H1 (cell line): ENCODE measurements around the gene SUSD5.

Source experiments
- ASH2L ChIP-seq: fragments of 200-600, 300-600 bp; sonication (generic); IDR thresholded peaks from one replicate; pipeline ENCODE4 v1.7.1; 2017; ENCODE audit warnings: low read length
- ATF3 ChIP-seq: IDR thresholded peaks from 2 replicates; pipeline ENCODE4 v1.6.1; 2011; ENCODE audit warnings: low read depth, mild to moderate bottlenecking, low read length; ENCODE audit not compliant: insufficient read depth
- CEBPB ChIP-seq: IDR thresholded peaks from 2 replicates; pipeline ENCODE4 v1.6.1; 2012; ENCODE audit warnings: low read depth, low read length
- CREB1 ChIP-seq: IDR thresholded peaks from 2 replicates; pipeline ENCODE4 v1.6.1; 2012; ENCODE audit warnings: inconsistent platforms
- CTCF ChIP-seq, 3 experiments: IDR thresholded peaks; 1 replicate in 2 of 3; 2 replicates in 1 of 3; pipeline versions ENCODE4 v1.5.1 to v1.6.1; 2011; ENCODE audit warnings: low read length in 3 of 3, mild to moderate bottlenecking in 3 of 3, inconsistent platforms in 2 of 3, low read depth in 1 of 3, moderate library complexity in 1 of 3; ENCODE audit not compliant: insufficient read depth in 1 of 3; ENCODE audit errors: control extremely low read depth in 1 of 3
- MAFK ChIP-seq: IDR thresholded peaks from 2 replicates; pipeline ENCODE4 v1.6.1; 2012; ENCODE audit warnings: low read depth, mild to moderate bottlenecking, improper control_type of control experiment, low read length
- MAX ChIP-seq: IDR thresholded peaks from 2 replicates; pipeline ENCODE4 v1.6.1; 2012; ENCODE audit warnings: inconsistent platforms
- NRF1 ChIP-seq: IDR thresholded peaks from 2 replicates; pipeline ENCODE4 v1.6.1; 2011; ENCODE audit warnings: mild to moderate bottlenecking, low read depth, low read length, improper control_type of control experiment
- POLR2AphosphoS5 ChIP-seq: IDR thresholded peaks from 2 replicates; pipeline ENCODE4 v1.6.1; 2011; ENCODE audit warnings: low read depth, low read length
- RFX5 ChIP-seq: IDR thresholded peaks from 2 replicates; pipeline ENCODE4 v1.6.1; 2011; ENCODE audit warnings: low read depth, low read length, improper control_type of control experiment, borderline replicate concordance
- RNF2 ChIP-seq: fragments of 200-900, 300-1000 bp; sonication (generic); IDR thresholded peaks from 2 replicates; pipeline ENCODE4 v1.7.1; 2016; ENCODE audit warnings: borderline replicate concordance, low read depth, mild to moderate bottlenecking, antibody characterized with exemption, low read length; ENCODE audit not compliant: poor library complexity, severe bottlenecking; ENCODE audit errors: missing control alignments
- SP1 ChIP-seq: IDR thresholded peaks from 2 replicates; pipeline ENCODE4 v1.6.1; 2011; ENCODE audit warnings: low read depth, low read length
- SP4 ChIP-seq: IDR thresholded peaks from 2 replicates; pipeline ENCODE4 v1.6.1; 2012; ENCODE audit warnings: low read length, inconsistent platforms
- YY1 ChIP-seq: IDR thresholded peaks from 2 replicates; pipeline ENCODE4 v1.6.1; 2011; ENCODE audit warnings: low read depth, mild to moderate bottlenecking, low read length

GRCh38 chr3:33236005-33236404 is 17.4 kb upstream of the SUSD5 start:
- TF ChIP-seq RNF2 (no peak), ATF3 (no peak), MAX (no peak), CREB1 (no peak), RFX5 (no peak), POLR2AphosphoS5 (no peak), CTCF (IDR thresholded peaks at IDR 0.05; ENCODE audit: control extremely low read depth in 1 of 3, insufficient read depth in 1 of 3, low read depth in 1 of 3, low read length in 3 of 3) (no peak), SP4 (no peak), ASH2L (no peak), NRF1 (no peak), YY1 (no peak), CEBPB (no peak), SP1 (no peak), MAFK (no peak)
